Pancreas (tissue), 10 donors: ENCODE results near the gene RXRA. TPM values are rescaled to one million over a fixed set of nuclear protein-coding genes. Genes with fewer than 3 reads are reported as not detected.

ENCODE experiments used
- ATAC-seq, 4 donors: fragments of 200-7000 bp; cut with Tn5 transposase; one replicate each; pipeline versions ENCODE4 v1.8.0 to v1.9.1; 2020; ENCODE audit warnings: mild to moderate bottlenecking in 4 of 4, moderate library complexity in 4 of 4
- DNase-seq, 6 donors: peaks; one replicate each; pipeline ENCODE4 v3.0.0-alpha.2; 2020
- FAIRE-seq: peaks from 2 replicates; lab custom pipeline; 2012; peaks lifted over from hg19 to GRCh38; lab: Jason Lieb, UNC
- H3K27ac ChIP-seq, 4 donors: fragments of 200-600 bp; sonication (generic); 1 replicate in 3 of 4; 2 replicates in 1 of 4; pipeline versions ENCODE4 v1.5.0 to v1.8.0; 2020
- H3K27me3 ChIP-seq, 4 donors: fragments of 200-600 bp; one replicate each; pipeline ENCODE4 v1.8.0; 2021
- H3K36me3 ChIP-seq, 3 donors: fragments of 200-600 bp; sonication (generic) in 1 of 3; one replicate each; pipeline versions ENCODE4 v1.5.0 to v1.8.0; 2020 to 2021
- H3K4me1 ChIP-seq, 3 donors: fragments of 200-600 bp; one replicate each; pipeline ENCODE4 v1.8.0; 2021
- H3K4me3 ChIP-seq, 4 donors: fragments of 200-600 bp; sonication (generic) in 2 of 4; one replicate each; pipeline versions ENCODE4 v1.5.0 to v1.8.0; 2020 to 2021
- H3K9me3 ChIP-seq, 4 donors: fragments of 200-600 bp; one replicate each; pipeline ENCODE4 v1.8.0; 2021
- WGBS, 2 donors: extraction: QIAGEN DNeasy Blood & Tissue Kit; methylation state at CpG; one replicate each; pipeline ENCODE4 v1.1.7; 2013; 5-methylcytosine and 5-hydroxymethylcytosine counted together
- intact Hi-C, 3 donors: fragments of 100-400 bp; cut with DNase I; formaldehyde crosslinking; loops; one replicate each; pipeline versions ENCODE4 v1.11.1 to v1.14.2; 2022
- polyA plus RNA-seq, 2 donors: library from polyadenylated mRNA; stranded (reverse); fragments of 200-250 nt; gene quantifications; one replicate each; pipeline ENCODE4 v1.2.3, GENCODE V29; 2013
- total RNA-seq, 6 donors: library from RNA; stranded (reverse); fragmentation: NEBNext Ultra II Directional in 4 of 6; extraction: Animal tissue kit (Norgen Biotek cat#: 25700) in 4 of 6; gene quantifications; one replicate each; pipeline versions ENCODE4 v1.2.1 to v1.2.4, GENCODE V29; 2021 to 2023
- TF ChIP-seq, protein P1 (sequence below), 4 donors: fragments of 200-600 bp; sonication (generic) in 3 of 4; IDR thresholded peaks; one replicate each; pipeline versions ENCODE4 v1.5.0 to v1.8.0; 2021; ENCODE audit warnings: antibody characterized with exemption in 4 of 4
- donor health status: healthy with polysubstance abuse.
- donor health status: DM: no; HTN: no; CAD: no; lungs with moderate emphysema.
- donor health status: DM: no; HTN: no; CAD: no.
- donor health status: control.
- donor health status: control.
- donor health status: Bipolar disorder and iron deficiency.
- donor health status: DM: yes; HTN: yes; CAD: no.
- donor health status: DM: no; HTN: no; CAD: no.
- donor health status: DM: no; HTN: no; CAD: no.
- donor health status: DM: yes; HTN: yes; CAD: no.

RXRA gene
- total and polyA plus RNA-seq, 8 donors: 20.2 to 35.1 (median 22.9) TPM

DNA sequence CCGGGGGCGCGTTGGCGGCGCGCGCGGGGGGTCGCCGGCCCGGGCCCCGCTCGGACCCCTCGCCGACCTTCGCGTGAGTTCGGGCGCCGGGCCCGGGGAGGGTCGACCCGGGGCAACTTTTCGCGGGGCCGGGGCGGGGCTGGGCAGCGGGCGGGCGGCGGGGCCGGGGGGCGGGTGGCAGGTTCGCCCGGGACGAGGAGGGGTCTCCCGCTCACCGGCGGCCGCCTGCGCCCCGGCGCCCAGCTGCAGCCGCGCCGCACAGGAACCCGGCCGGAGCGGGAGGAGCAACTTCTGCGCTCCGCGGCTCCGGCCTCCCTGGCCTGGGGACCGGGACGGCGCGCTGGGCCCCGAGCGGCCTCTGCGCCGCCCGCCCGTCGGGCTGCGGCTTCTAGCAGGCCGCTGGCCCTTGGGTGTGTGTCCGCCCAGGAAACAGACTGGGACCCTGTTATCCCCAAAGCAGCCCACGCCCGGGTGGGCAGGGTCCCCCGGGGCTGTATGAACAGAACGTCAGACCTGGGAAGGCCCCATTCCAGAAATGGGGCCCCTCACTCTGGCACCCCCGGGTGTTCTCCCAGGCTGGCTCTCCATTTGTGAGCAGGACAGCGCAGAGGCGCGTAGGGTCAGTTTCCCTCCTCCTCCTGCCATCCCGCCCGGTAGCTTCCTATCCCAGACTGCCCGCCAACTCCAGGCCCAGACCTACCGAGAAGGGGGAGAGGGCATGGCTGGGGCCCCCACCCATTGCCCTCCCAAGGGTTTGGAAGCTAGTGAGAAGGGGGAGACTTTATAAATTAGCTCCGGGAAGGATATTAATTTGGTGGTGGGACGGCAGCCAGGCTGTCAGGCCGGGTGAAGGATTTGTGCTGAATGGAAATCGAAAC is 708 bp downstream of the RXRA start:
- H3K27me3 ChIP-seq: no peaks in the 10 kb centered on the region
- DNase-seq (peak in 5 of 6 donors; percentile 41 to 83 (median 58)), ATAC-seq (peak in 2 of 4 donors; percentile 8 to 21), FAIRE-seq (no peak)
- H3K27ac ChIP-seq: peak overlapping the region; percentile 52 to 81 (median 69)
- peak overlapping the region; percentile 61 to 79 (median 68) for H3K4me3 ChIP-seq
- TF ChIP-seq, protein P1, sequence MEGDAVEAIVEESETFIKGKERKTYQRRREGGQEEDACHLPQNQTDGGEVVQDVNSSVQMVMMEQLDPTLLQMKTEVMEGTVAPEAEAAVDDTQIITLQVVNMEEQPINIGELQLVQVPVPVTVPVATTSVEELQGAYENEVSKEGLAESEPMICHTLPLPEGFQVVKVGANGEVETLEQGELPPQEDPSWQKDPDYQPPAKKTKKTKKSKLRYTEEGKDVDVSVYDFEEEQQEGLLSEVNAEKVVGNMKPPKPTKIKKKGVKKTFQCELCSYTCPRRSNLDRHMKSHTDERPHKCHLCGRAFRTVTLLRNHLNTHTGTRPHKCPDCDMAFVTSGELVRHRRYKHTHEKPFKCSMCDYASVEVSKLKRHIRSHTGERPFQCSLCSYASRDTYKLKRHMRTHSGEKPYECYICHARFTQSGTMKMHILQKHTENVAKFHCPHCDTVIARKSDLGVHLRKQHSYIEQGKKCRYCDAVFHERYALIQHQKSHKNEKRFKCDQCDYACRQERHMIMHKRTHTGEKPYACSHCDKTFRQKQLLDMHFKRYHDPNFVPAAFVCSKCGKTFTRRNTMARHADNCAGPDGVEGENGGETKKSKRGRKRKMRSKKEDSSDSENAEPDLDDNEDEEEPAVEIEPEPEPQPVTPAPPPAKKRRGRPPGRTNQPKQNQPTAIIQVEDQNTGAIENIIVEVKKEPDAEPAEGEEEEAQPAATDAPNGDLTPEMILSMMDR (IDR thresholded peaks at IDR 0.05): no peak
- no peaks in the 10 kb centered on the region for H3K36me3 ChIP-seq
- 1 to 2% methylated on average over 42 to 83 of the region's 83 CpGs for WGBS, 2 donors
- H3K9me3 ChIP-seq: no peaks in the 10 kb centered on the region
- intact Hi-C loops: loop anchor here in 1 of 3 donors (5.0 to 10.0 kb wide), 2 partner anchors 115 to 152 kb away; no protein-coding TSS in a partner anchor
- H3K4me1 ChIP-seq: peaks cover 13 to 30% (median 30%) of the 10 kb centered on the region in 3 donors

DNA sequence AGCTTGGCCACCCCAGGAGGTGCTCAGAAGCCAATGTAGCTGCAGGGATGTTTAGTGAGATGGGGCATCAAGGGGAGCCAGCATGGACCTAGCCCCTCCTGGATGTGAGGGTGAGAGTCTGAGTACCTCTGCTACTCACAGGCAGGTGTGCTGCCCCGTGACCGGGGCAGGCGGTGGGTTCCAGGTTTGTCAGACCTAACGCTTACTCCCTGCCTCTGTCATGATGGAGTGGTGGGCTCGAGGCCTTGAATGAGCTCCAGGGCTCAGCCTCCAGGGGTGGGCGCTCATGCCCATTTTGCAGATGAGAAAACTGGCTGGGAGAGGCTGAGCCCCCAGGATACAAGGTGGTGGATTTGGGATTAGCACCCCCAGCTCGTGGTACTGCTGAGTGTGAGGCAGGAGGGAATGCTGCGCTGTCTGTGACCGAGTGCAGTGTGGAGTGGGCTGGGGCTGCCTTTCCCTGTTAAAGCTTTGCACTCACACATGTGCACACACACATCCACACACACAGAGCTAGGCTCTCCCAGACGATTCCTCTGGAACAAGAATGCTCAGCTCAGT is 1.5 kb downstream of the RXRA start:
- DNase-seq: peak in 2 of 6 donors; percentile 33 to 72
- Histone ChIP-seq H3K36me3 (no peaks in the 10 kb centered on the region), H3K4me3 (peak overlapping the region; percentile 61 to 79 (median 68)), H3K4me1 (peaks cover 15 to 30% (median 30%) of the 10 kb centered on the region in 3 donors), H3K27me3 (no peaks in the 10 kb centered on the region), H3K9me3 (no peaks in the 10 kb centered on the region), H3K27ac (peak overlapping the region; percentile 59 to 81 (median 74))
- 21 to 28% methylated on average over 10 of the region's 10 CpGs for WGBS, 2 donors
- intact Hi-C loops: loop anchor here in 1 of 3 donors (5.0 to 10.0 kb wide), 2 partner anchors 115 to 153 kb away; no protein-coding TSS in a partner anchor
- no peak for FAIRE-seq
- TF ChIP-seq, protein P1 (IDR thresholded peaks at IDR 0.05): no peak
- ATAC-seq: peak in 1 of 4 donors; percentile 1

DNA sequence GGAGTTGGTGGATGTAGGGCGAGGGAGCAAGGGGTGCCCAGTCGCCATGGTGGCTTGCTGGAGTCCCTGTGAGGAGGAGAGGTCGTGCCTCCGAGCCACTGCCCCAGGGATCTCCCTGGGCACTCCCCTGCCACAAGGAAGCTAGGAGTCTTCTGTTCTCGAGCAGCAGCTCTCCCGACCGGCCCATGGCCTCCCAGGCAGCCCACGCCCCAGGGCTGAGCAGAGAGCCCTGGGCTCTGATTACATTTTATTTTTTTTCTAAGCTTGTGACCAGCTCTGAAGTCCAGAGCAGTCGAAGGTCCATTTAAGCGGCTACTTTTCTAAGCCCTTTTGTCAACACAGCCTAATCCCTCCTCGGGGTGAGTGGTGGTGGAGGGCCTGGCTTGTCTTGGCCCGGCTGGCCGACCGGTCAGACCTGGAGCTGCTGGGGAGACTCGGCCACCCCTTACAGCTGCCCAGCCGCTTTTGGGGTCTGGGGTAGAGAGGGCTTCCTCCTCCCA is 2.1 kb downstream of the RXRA start:
- H3K27me3 ChIP-seq: no peaks in the 10 kb centered on the region
- DNase-seq (peak in 1 of 6 donors; percentile 40), ATAC-seq (peak in 2 of 4 donors; percentile 14 to 16), FAIRE-seq (no peak)
- no peaks in the 10 kb centered on the region for H3K9me3 ChIP-seq
- peak overlapping the region; percentile 2 to 79 (median 68) for H3K4me3 ChIP-seq
- H3K4me1 ChIP-seq: peaks cover 15 to 35% (median 30%) of the 10 kb centered on the region in 3 donors
- TF ChIP-seq, protein P1 (IDR thresholded peaks at IDR 0.05): no peak
- WGBS, 2 donors: 11% methylated on average over 16 of the region's 16 CpGs
- intact Hi-C loops: loop anchor here in 1 of 3 donors (5.0 to 10.0 kb wide), 2 partner anchors 114 to 154 kb away; no protein-coding TSS in a partner anchor
- no peaks in the 10 kb centered on the region for H3K36me3 ChIP-seq
- peak overlapping the region; percentile 47 to 81 (median 74) for H3K27ac ChIP-seq

DNA sequence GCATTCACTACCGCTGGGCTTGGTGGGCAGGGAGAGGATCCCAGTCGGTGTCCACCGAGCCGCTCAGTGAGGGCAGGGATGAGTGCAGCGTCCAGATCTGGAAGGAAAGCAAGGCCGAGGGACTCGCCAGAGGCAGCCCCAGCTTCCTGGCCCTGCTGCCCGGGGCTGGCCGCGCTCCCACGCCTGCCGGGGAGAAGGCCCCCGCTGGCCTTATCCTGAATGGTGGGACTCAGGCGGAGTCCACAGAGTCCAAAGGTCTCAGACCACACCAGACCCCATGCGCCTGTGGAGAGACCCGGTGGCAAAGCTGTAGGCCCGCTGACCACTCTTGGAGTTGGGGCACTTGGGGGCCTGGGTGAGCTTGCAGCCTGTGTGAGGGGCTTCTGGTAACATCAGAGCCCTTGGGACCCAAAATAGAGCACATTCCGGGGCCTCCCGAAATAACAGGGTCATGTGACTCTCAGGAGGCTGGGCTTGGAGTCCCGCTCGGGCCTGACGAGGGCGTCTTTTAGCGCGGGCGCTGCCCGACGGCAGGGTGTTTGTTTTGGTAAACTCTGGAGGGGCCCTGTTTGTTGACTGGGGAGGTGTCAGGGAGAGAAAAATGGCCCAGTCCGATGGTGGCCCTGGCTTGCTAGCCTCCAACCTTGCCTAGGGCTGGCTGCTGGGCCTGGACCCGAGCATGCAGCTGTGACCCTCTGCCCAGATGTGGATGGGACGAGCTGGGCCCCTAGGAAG is 2.8 kb downstream of the RXRA start:
- Histone ChIP-seq H3K4me3 (peak overlapping the region; percentile 2 to 79 (median 68)), H3K4me1 (peaks cover 15 to 39% (median 32%) of the 10 kb centered on the region in 3 donors), H3K9me3 (no peaks in the 10 kb centered on the region), H3K27me3 (no peaks in the 10 kb centered on the region), H3K27ac (peak overlapping the region; percentile 47 to 81 (median 74)), H3K36me3 (no peaks in the 10 kb centered on the region)
- DNase-seq: peak in 3 of 6 donors; percentile 48 to 84 (median 66)
- TF ChIP-seq, protein P1 (IDR thresholded peaks at IDR 0.05): no peak
- FAIRE-seq: no peak
- WGBS, 2 donors: 9 to 12% methylated on average over 31 of the region's 31 CpGs
- intact Hi-C loops: loop anchor here in 1 of 3 donors (5.0 to 10.0 kb wide), 2 partner anchors 113 to 154 kb away; no protein-coding TSS in a partner anchor
- peak; percentile 17 to 44 (median 26) for ATAC-seq
